Activated CD4-positive, alpha-beta T cell treated with anti-CD3 and anti-CD28 coated beads, Interleukin-2, Interleukin-4, amounts not matched to agents 100 ng/mL and 50 ng/mL, durations not matched to agents 16 hours and 8 hours (primary cell): ENCODE results near the gene SLC15A3.

Experiments used
- DNase-seq: peaks from one replicate; pipeline ENCODE4 v3.0.0-alpha.2; 2020; ENCODE audit warnings: low spot score

Gene SLC15A3

GRCh38 chr11:60928563-60929001 is 23.4 kb downstream of the SLC15A3 start:
- DNase-seq, result no peak

- no peak for DNase-seq
Measured at GRCh38 chr11:60927600-60927999, 24.4 kb downstream of the SLC15A3 start.

GRCh38 chr11:60927061-60927592 is 24.8 kb downstream of the SLC15A3 start:
- DNase-seq, result no peak

- DNase-seq, result no peak
Measured at GRCh38 chr11:60926500-60926899, 25.5 kb downstream of the SLC15A3 start.

- no peak for DNase-seq
Measured at GRCh38 chr11:60925868-60926267, 26.1 kb downstream of the SLC15A3 start.

GRCh38 chr11:60924906-60925853 is 26.8 kb downstream of the SLC15A3 start:
- DNase-seq, result no peak

GRCh38 chr11:60924110-60924905 is 27.7 kb downstream of the SLC15A3 start, which contains the start of gene TMEM132A:
TSS of gene TMEM132A (plus strand) at chr11:60924460. CDS start at chr11:60924634, 174 bp downstream.
- peak; percentile 35 for DNase-seq

- DNase-seq, result no peak
Measured at GRCh38 chr11:60923800-60924109, 28.2 kb downstream of the SLC15A3 start.

GRCh38 chr11:60923326-60923725 is 28.6 kb downstream of the SLC15A3 start:
- DNase-seq, result no peak

- no peak for DNase-seq
Measured at GRCh38 chr11:60922906-60923305, 29.1 kb downstream of the SLC15A3 start.

- DNase-seq, result no peak
Measured at GRCh38 chr11:60921777-60922335, 30.1 kb downstream of the SLC15A3 start.

GRCh38 chr11:60921259-60921658 is 30.7 kb downstream of the SLC15A3 start:
- DNase-seq, result no peak

GRCh38 chr11:60919956-60920355 is 32.0 kb downstream of the SLC15A3 start:
- DNase-seq, result no peak

- DNase-seq, result no peak
Measured at GRCh38 chr11:60919320-60919719, 32.7 kb downstream of the SLC15A3 start.

GRCh38 chr11:60918939-60919265 is 33.1 kb downstream of the SLC15A3 start:
- DNase-seq, result no peak

- DNase-seq, result no peak
Measured at GRCh38 chr11:60918251-60918938, 33.6 kb downstream of the SLC15A3 start.

- no peak for DNase-seq
Measured at GRCh38 chr11:60917267-60917666, 34.7 kb downstream of the SLC15A3 start.

GRCh38 chr11:60916669-60917206 is 35.2 kb downstream of the SLC15A3 start:
- DNase-seq, result no peak

GRCh38 chr11:60915248-60915914 is 36.6 kb downstream of the SLC15A3 start:
- peak; percentile 88 for DNase-seq

GRCh38 chr11:60914633-60915247 is 37.2 kb downstream of the SLC15A3 start:
- DNase-seq, result no peak
